Keratinocyte (primary cell): ENCODE results near the gene CCDC137. TPM values are rescaled to one million over a fixed set of nuclear protein-coding genes. Genes with fewer than 3 reads are reported as not detected.

Source experiments
- DNase-seq: peaks from one replicate; pipeline ENCODE4 v3.0.0-alpha.2; 2011; ENCODE audit warnings: low read depth, missing footprints, low spot score
- FAIRE-seq: peaks from 2 replicates; lab custom pipeline; 2011; peaks lifted over from hg19 to GRCh38; lab: Jason Lieb, UNC
- H2AFZ ChIP-seq: 2 replicates; pipeline ENCODE4 v1.6.0; 2012; ENCODE audit warnings: low read length, control low read depth, inconsistent platforms; ENCODE audit not compliant: control insufficient read depth
- H3K27ac ChIP-seq: 2 replicates; pipeline ENCODE4 v1.5.1; 2011; ENCODE audit warnings: low read length; ENCODE audit not compliant: control insufficient read depth, insufficient read depth
- H3K27me3 ChIP-seq: 3 replicates; pipeline ENCODE4 v1.6.0; 2011; ENCODE audit warnings: low read length; ENCODE audit not compliant: control insufficient read depth, insufficient read depth; ENCODE audit errors: extremely low read depth
- H3K36me3 ChIP-seq, 2 experiments: 2 replicates in 1 of 2; 3 replicates in 1 of 2; pipeline ENCODE4 v1.5.1; 2011; ENCODE audit warnings: low read length in 2 of 2, mild to moderate bottlenecking in 1 of 2; ENCODE audit not compliant: control insufficient read depth in 2 of 2, insufficient read depth in 2 of 2; ENCODE audit errors: extremely low read depth in 1 of 2
- H3K4me1 ChIP-seq: 3 replicates; pipeline ENCODE4 v1.5.1; 2011; ENCODE audit warnings: low read length; ENCODE audit not compliant: control insufficient read depth, insufficient read depth; ENCODE audit errors: extremely low read depth
- H3K4me2 ChIP-seq: 3 replicates; pipeline ENCODE4 v1.6.0; 2011; ENCODE audit warnings: low read depth, low read length; ENCODE audit not compliant: control insufficient read depth, insufficient read depth; ENCODE audit errors: extremely low read depth
- H3K4me3 ChIP-seq, 3 experiments: fragments of 200-600 bp in 1 of 3; sonication (generic) in 1 of 3; 2 replicates in 2 of 3; 3 replicates in 1 of 3; pipeline ENCODE4 v1.5.1; 2011 to 2016; ENCODE audit warnings: low read length in 3 of 3, mild to moderate bottlenecking in 3 of 3, control low read depth in 2 of 3, inconsistent platforms in 1 of 3, low read depth in 1 of 3, mixed read lengths in 1 of 3, mixed run types in 1 of 3, moderate library complexity in 1 of 3; ENCODE audit not compliant: control insufficient read depth in 2 of 3, insufficient read depth in 2 of 3; ENCODE audit errors: extremely low read depth in 1 of 3
- H3K79me2 ChIP-seq: 2 replicates; pipeline ENCODE4 v1.6.0; 2012; ENCODE audit warnings: low read length; ENCODE audit not compliant: control insufficient read depth, insufficient read depth
- H3K9ac ChIP-seq: 3 replicates; pipeline ENCODE4 v1.6.0; 2011; ENCODE audit warnings: low read length; ENCODE audit not compliant: control insufficient read depth, insufficient read depth; ENCODE audit errors: extremely low read depth
- H3K9me1 ChIP-seq: 3 replicates; pipeline ENCODE4 v1.6.0; 2011; ENCODE audit warnings: low read length; ENCODE audit not compliant: control insufficient read depth, insufficient read depth; ENCODE audit errors: extremely low read depth
- H3K9me3 ChIP-seq: 2 replicates; pipeline ENCODE4 v1.5.1; 2012; ENCODE audit warnings: low read depth, low read length; ENCODE audit not compliant: control insufficient read depth
- H4K20me1 ChIP-seq: 3 replicates; pipeline ENCODE4 v1.6.0; 2011; ENCODE audit warnings: low read length; ENCODE audit not compliant: control insufficient read depth, insufficient read depth; ENCODE audit errors: extremely low read depth
- CTCF ChIP-seq, 3 experiments: IDR thresholded peaks in 1 of 3; conservative IDR thresholded peaks in 1 of 3; optimal IDR thresholded peaks in 1 of 3; 2 replicates in 2 of 3; 3 replicates in 1 of 3; pipeline versions ENCODE3 to v1.5.1; 2011; ENCODE audit warnings: low read length in 3 of 3, mild to moderate bottlenecking in 3 of 3, moderate library complexity in 2 of 3, control low read depth in 1 of 3, inconsistent platforms in 1 of 3; ENCODE audit not compliant: insufficient read depth in 2 of 3; ENCODE audit errors: extremely low read depth in 1 of 3
- EZH2 ChIP-seq: IDR thresholded peaks from one replicate; pipeline ENCODE4 v1.6.1; 2012; ENCODE audit warnings: inconsistent platforms, mild to moderate bottlenecking, low read length, moderate library complexity
- dilution Hi-C: fragments of 300-500 bp; cut with MboI; formaldehyde crosslinking; loops from one replicate; pipeline ENCODE4 v1.7.0; 2020; ENCODE audit warnings: low sequenced_read_pairs; ENCODE audit not compliant: extremely low pct_ligation_motif_present
- polyA plus RNA-seq, 5 experiments: library from polyadenylated mRNA; depleted of rRNA in 3 of 5; stranded (reverse) in 3 of 5; stranded (forward) in 1 of 5; unstranded in 1 of 5; fragments of >200 nt; gene quantifications; 1 replicate in 1 of 5; 2 replicates in 3 of 5; 3 replicates in 1 of 5; pipeline versions ENCODE4 v1.2.1 to v1.2.3, GENCODE V29; 2011 to 2012; ENCODE audit warnings: missing spikeins in 2 of 5, low read depth in 1 of 5, low replicate concordance in 1 of 5

Gene CCDC137
- polyA plus RNA-seq, 1 donor (not counting 4 experiments of a cell fraction or from before 2014, with no cell fraction given) = 15.4 TPM

GRCh38 chr17:81691608-81692007, 25.1 kb downstream of the CCDC137 start:
- H3K9me3 ChIP-seq = no peaks in the 10 kb centered on the region
- H3K79me2 ChIP-seq = peaks cover 72% of the 10 kb centered on the region
- H3K4me1 ChIP-seq = peaks cover 9% of the 10 kb centered on the region
- dilution Hi-C loops = no loop called here
- H3K27me3 ChIP-seq = no peaks in the 10 kb centered on the region
- no peak for FAIRE-seq
- no peak for DNase-seq
- no peaks in the 10 kb centered on the region for H3K9me1 ChIP-seq
- H3K9ac ChIP-seq = no peak overlapping the region
- H3K36me3 ChIP-seq = peaks cover 61 to 78% of the 10 kb centered on the region in 2 experiments
- no peak overlapping the region for H2AFZ ChIP-seq
- H4K20me1 ChIP-seq = peaks cover 12% of the 10 kb centered on the region
- TF ChIP-seq EZH2 = no peak
- no peak overlapping the region for H3K4me2 ChIP-seq
- H3K4me3 ChIP-seq = no peak overlapping the region
- H3K27ac ChIP-seq = no peak overlapping the region

- no peak for DNase-seq
- H3K9me1 ChIP-seq = no peaks in the 10 kb centered on the region
- no peak overlapping the region for H2AFZ ChIP-seq
- no peaks in the 10 kb centered on the region for H3K27me3 ChIP-seq
- H3K4me2 ChIP-seq = no peak overlapping the region
- no peak overlapping the region for H3K27ac ChIP-seq
- no peak for FAIRE-seq
- H3K79me2 ChIP-seq = peaks cover 69% of the 10 kb centered on the region
- peaks cover 7% of the 10 kb centered on the region for H4K20me1 ChIP-seq
- peaks cover 62 to 78% of the 10 kb centered on the region in 2 experiments for H3K36me3 ChIP-seq
- no peaks in the 10 kb centered on the region for H3K9me3 ChIP-seq
- H3K4me1 ChIP-seq = peaks cover 4% of the 10 kb centered on the region
- no peak overlapping the region for H3K4me3 ChIP-seq
- dilution Hi-C loops = no loop called here
- H3K9ac ChIP-seq = no peak overlapping the region
- no peak for TF ChIP-seq EZH2
- TF ChIP-seq CTCF (optimal IDR thresholded peaks at IDR 0.05 in 1 of 3, IDR thresholded peaks at IDR 0.05 in 1 of 3, conservative IDR thresholded peaks at IDR 0.05 in 1 of 3; ENCODE audit: extremely low read depth in 1 of 3, insufficient read depth in 2 of 3, low read length in 3 of 3) = peak in 1 of 3 experiments; percentile 27
Observed at GRCh38 chr17:81693509-81694210, 27.1 kb downstream of the CCDC137 start.
